GM12891 (cell line): Measurements from ENCODE around the gene SLC35F6.

Source experiments
- DNase-seq: peaks from one replicate; pipeline ENCODE4 v3.0.0; 2011; ENCODE audit warnings: low spot score; ENCODE audit not compliant: insufficient read length
- FAIRE-seq: peaks from 2 replicates; lab custom pipeline; 2011; peaks lifted over from hg19 to GRCh38; lab: Jason Lieb, UNC
- PAX5 ChIP-seq: IDR thresholded peaks from 2 replicates; pipeline ENCODE4 v1.6.1; 2011; ENCODE audit warnings: low read length, moderate library complexity, mild to moderate bottlenecking; ENCODE audit not compliant: insufficient read depth, severe bottlenecking
- POLR2A ChIP-seq: IDR thresholded peaks from 2 replicates; pipeline ENCODE4 v1.6.1; 2011; ENCODE audit warnings: low read depth, low read length, control low read depth
- POLR2AphosphoS5 ChIP-seq: IDR thresholded peaks from 2 replicates; pipeline ENCODE4 v1.6.1; 2011; ENCODE audit warnings: low read depth, low read length, control low read depth
- POU2F2 ChIP-seq: IDR thresholded peaks from 2 replicates; pipeline ENCODE4 v1.6.1; 2011; ENCODE audit warnings: low read depth, mild to moderate bottlenecking, control low read depth, low read length, moderate library complexity
- SPI1 ChIP-seq: IDR thresholded peaks from 2 replicates; pipeline ENCODE4 v1.6.1; 2011; ENCODE audit warnings: low read depth, low read length, control low read depth
- TAF1 ChIP-seq: IDR thresholded peaks from 2 replicates; pipeline ENCODE4 v1.6.1; 2011; ENCODE audit warnings: low read depth, low read length, control low read depth

SLC35F6 gene

DNA sequence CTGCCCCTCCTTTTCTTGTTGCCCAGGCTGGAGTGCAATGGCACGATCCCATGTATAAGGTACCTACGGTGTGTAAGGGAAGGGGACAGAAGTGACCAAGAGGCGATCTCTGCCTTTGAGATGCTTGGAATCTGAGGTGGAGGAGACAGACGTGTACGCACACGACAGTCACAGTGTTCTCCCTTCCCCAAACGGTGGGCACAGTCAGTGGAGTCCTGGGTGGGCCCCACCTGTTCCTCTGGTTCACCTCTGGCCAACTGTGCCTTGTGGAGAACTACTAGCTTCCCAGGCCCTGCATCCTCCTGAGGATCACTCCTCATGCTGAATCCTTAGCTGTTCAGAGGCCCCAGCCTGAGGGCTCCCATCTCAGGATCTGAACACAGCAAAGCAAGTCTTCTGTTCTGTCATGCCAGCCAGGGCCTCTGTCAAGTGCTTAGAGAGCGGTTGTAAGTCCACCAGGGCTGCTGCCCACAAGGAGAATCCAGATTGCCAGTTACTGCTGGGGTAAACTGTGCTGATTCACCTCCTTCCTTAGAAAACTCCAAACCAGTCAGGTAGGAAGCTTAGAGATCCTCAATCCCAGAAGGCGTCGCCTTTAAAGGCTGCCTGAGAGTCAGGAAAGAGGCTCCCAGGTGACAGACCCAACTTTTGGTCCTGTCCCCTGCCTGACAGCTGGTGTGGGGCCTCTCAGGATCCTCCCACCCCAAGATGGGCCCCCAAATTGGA lies 1.6 kb downstream of the SLC35F6 start:
- no peak for DNase-seq
- TF ChIP-seq PAX5, result no peak
- no peak for TF ChIP-seq POU2F2
- no peak for TF ChIP-seq TAF1
- no peak for TF ChIP-seq POLR2AphosphoS5
- no peak for TF ChIP-seq SPI1
- no peak for TF ChIP-seq POLR2A
- FAIRE-seq, result no peak

DNA sequence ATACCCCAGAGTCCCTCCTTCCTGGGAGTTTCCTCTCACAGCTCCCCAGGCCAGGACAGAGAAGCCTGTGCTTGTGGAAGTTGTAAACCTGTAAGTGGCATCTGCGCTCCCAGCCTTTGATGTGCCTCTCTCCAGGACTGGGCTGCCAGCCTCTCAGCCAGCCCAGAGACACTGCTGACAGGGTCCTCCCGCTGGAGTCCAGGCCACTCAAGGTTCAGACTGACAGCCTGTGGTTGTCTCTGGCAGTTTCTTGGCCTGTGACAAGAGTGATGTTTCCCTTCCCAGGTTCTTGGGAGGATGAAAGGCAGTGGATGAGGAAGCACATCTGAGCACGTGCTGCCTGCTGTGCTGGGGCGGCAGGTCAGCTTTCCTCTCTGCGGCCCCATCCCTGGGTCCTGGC lies 3.0 kb downstream of the SLC35F6 start:
- TF ChIP-seq POLR2A (no peak), PAX5 (no peak), POLR2AphosphoS5 (no peak), TAF1 (no peak), SPI1 (no peak), POU2F2 (no peak)
- FAIRE-seq (no peak), DNase-seq (no peak)

DNA sequence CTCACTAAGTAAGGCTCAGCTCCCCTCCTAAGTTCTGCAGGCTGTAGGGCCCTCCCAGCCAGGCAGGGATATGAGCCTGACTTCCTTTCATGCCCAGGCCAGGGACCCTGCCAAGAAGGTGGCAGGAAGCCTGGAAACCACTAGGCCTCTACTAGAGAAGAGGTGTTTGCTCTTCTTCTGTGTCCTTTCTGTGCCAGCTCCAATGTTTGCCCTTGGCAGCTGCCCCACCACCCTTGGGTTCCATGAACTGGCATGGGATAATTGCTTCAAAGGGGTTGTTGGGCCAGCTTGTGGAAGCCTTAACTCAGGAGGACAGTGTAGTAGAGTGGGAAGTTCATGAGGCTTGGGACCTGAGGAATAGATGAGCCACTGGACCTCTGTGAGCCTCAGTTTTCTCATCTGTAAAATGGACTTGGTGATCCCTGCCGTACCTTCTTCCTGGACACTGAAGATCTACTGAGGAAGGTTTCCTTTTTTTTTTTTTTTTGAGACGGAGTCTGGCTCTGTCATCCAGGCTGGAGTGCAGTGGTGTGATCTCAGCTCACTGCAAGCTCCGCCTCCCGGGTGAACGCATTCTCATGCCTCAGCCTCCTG lies 3.9 kb downstream of the SLC35F6 start:
- no peak for DNase-seq
- FAIRE-seq, result no peak
- TF ChIP-seq PAX5, result no peak
- TF ChIP-seq POLR2A, result no peak
- no peak for TF ChIP-seq SPI1
- TF ChIP-seq POU2F2, result no peak
- no peak for TF ChIP-seq POLR2AphosphoS5
- no peak for TF ChIP-seq TAF1

DNA sequence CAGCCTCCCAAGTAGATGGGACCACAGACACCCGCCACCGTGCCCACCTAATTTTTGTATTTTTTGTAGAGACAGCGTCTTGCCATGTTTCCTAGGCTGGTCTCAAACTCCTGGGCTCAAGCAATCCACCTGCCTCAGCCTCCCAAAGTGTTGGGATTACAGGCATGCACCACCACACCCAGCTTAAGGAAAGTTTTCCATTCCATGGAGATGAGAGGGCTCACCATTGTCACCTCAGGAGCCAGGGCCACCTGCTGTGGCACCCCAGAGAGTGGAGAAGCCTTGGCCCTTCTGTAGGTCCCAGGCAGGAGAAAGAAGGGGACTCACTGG lies 4.6 kb downstream of the SLC35F6 start:
- FAIRE-seq, result no peak
- no peak for TF ChIP-seq POLR2A
- no peak for TF ChIP-seq POLR2AphosphoS5
- no peak for TF ChIP-seq SPI1
- no peak for TF ChIP-seq TAF1
- TF ChIP-seq PAX5, result no peak
- no peak for DNase-seq

DNA sequence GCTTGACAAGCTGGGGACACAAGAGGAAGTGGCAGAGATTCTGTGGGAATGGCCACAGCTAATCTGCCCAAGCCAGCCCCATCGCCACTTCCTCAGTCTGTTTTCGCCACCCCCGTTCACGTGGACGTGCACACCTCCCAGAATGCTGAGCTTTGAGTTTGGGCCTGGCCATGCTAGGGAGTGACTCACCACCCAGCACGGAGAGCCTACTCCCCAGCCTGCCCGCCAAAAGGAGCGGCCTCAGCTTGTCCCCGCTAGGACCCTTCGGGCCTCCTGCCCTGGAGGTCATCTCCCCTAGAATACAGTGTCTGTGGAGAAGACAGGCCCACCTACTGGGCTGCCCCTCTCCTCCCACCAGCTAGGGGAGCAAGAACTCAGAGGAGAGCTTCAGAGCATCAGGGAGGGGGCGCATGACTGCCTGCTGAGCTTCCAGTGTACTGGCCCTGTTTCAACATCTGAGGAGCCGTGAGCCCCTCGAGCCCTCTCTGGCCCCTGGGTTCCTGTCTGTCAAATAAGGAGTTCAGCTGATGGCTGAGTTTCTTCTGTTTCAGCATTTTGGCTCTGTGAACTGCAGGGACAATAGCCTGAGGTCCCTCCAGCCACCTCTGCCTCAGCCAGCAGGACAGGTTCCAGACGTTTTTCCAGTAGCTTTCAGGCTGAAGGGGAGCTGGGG lies 5.1 kb downstream of the SLC35F6 start:
- DNase-seq (no peak), FAIRE-seq (no peak)
- TF ChIP-seq POLR2AphosphoS5 (no peak), SPI1 (no peak), POU2F2 (no peak), TAF1 (no peak), POLR2A (no peak), PAX5 (no peak)

DNA sequence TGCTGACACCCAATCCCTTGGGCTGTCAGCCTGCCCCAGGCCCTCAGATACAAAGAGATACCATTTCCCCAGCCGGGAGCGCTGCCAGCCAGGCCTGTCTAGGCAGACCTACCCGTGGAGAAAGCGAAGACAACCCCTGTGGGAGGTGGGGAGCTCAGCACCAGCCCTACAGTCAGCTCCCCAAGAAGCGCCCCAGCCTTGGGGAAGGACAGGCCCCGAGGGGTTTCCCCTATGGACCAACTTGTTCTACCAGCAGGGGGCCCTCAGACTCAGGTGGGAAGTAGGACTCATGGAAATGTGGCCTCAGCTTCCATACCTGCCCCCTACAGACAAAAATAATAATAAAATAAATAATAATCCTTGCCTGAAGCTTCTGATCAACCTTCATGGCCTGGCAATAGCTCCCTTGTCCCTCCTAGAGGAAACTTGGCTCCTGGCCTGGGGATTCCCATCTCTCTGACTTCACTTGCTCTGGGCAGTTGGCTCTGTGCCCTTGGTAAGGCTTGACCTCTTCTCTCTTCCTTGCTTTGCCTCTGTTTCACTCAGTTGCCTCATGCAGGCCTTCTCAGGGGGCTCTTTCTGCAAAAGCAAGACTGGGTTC lies 7.0 kb downstream of the SLC35F6 start:
- no peak for TF ChIP-seq SPI1
- TF ChIP-seq POLR2A, result no peak
- TF ChIP-seq TAF1, result no peak
- TF ChIP-seq POLR2AphosphoS5, result no peak
- TF ChIP-seq POU2F2, result no peak
- no peak for TF ChIP-seq PAX5
- FAIRE-seq, result no peak
- DNase-seq, result no peak

DNA sequence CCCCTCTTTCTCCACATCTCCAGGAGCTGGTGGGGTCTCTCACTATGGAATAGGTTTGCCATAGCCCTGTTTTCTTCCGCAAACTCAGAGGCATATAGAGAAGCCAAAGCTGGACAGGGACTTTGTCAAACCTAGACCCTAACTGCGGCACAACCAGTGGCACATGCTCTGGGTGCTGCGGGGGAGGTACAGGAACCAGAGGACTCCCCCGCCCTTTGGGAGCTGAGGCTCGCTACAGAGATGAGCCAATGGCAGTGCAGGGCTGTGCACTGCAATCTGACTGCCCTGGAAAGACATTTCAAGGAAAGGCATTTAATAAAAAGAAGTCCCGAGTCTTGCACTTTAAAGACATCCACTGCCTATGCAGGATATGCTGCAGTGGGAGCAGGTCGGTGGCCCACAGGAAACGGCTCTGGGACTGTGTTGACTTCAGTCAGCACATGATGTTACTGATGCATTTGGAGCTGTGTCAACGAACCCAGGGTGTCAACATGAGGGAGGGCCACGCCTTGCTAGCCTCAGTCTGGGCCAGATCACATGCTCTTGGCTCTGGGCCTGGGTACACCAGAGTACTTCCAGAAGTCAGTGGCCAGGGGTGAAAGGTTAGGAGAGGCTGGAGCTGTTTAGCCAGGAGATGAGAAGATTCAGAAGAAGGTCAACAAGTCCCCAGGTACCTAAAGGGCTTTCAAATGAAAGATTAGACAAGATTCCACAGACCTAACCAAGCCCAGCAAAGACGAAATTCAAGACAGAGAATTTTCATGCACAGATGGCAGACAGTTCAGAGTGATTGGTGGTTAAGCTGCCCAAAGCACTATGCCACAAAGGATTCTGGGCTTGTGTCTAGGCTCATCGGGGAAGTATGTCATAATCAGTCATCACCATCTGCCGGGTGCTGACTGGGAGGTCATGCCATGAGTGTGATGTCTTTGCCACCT lies 8.2 kb downstream of the SLC35F6 start:
- TF ChIP-seq TAF1, result no peak
- TF ChIP-seq POLR2A, result no peak
- TF ChIP-seq POLR2AphosphoS5, result no peak
- no peak for TF ChIP-seq POU2F2
- no peak for TF ChIP-seq PAX5
- TF ChIP-seq SPI1, result no peak
- FAIRE-seq (no peak), DNase-seq (no peak)

DNA sequence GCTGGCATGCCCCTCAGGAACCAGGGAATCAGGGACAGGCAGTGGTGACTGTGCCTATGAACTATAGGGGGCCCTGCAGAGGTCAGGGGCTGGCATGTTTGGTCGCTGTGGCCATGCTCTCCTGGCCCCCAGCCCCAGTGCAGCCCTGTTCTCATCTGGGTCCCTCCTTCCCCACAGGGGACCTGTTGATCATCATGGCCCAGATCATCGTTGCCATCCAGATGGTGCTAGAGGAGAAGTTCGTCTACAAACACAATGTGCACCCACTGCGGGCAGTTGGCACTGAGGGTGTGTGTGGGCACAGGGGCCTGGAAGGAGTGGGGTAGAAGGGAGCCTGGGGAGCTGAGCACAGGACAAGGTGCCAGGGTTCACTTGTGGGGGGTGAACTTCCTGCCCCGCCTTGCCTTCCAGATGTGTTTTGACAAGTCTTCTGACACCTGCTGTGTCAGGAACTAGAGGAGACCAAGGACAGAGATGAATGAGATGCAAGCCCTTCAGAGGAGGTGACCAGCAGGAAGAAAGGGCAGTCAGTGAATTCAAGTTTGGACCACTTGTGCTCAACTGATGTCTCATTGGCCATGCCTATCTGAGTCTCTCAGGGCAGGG lies 12.2 kb downstream of the SLC35F6 start:
- no peak for FAIRE-seq
- no peak for DNase-seq
- TF ChIP-seq SPI1 (no peak), POLR2A (no peak), POU2F2 (no peak), POLR2AphosphoS5 (no peak), TAF1 (no peak), PAX5 (no peak)
